SU-DHL-6 (cell line): ENCODE measurements around the gene IGF1.

Experiments used
- H2AFZ ChIP-seq: fragments of 200-600 bp; sonication (generic); 2 replicates; pipeline ENCODE4 v1.6.1; 2014; ENCODE audit warnings: low read depth, mild to moderate bottlenecking, moderate library complexity, mixed read lengths, antibody characterized with exemption, low read length; ENCODE audit not compliant: severe bottlenecking
- H3F3A ChIP-seq: fragments of 200-600 bp; shearing (Covaris generic); 2 replicates; pipeline ENCODE4 v1.6.0; 2016; ENCODE audit warnings: antibody characterized with exemption, mild to moderate bottlenecking; ENCODE audit not compliant: insufficient read depth
- H3K27ac ChIP-seq: fragments of 200-600 bp; sonication (generic); 2 replicates; pipeline ENCODE4 v1.5.1; 2016; ENCODE audit warnings: low read depth, mild to moderate bottlenecking, low read length, moderate library complexity, mixed read lengths
- H3K27me3 ChIP-seq: fragments of 200-600 bp; sonication (generic), shearing (Covaris generic); 2 replicates; pipeline ENCODE4 v1.6.0; 2014; ENCODE audit warnings: mild to moderate bottlenecking, low read length
- H3K36me3 ChIP-seq: fragments of 200-600 bp; sonication (generic); 2 replicates; pipeline ENCODE4 v1.6.1; 2014; ENCODE audit warnings: mild to moderate bottlenecking, low read length, mixed read lengths
- H3K4me2 ChIP-seq: fragments of 300-600, 200-600 bp; shearing (Covaris generic), sonication (generic); 2 replicates; pipeline ENCODE4 v1.6.0; 2014; ENCODE audit warnings: low read length, low read depth, mild to moderate bottlenecking; ENCODE audit not compliant: poor library complexity, severe bottlenecking
- H3K4me3 ChIP-seq: fragments of 200-600 bp; sonication (generic); 2 replicates; pipeline ENCODE4 v1.5.1; 2014; ENCODE audit warnings: antibody characterized with exemption, low read length, mild to moderate bottlenecking, mixed read lengths; ENCODE audit not compliant: insufficient read depth, poor library complexity, severe bottlenecking
- H3K79me2 ChIP-seq: fragments of 200-600 bp; sonication (generic); 2 replicates; pipeline ENCODE4 v1.6.1; 2014; ENCODE audit warnings: mild to moderate bottlenecking, low read length, moderate library complexity; ENCODE audit not compliant: insufficient read depth
- H3K9ac ChIP-seq: fragments of 200-600 bp; sonication (generic); 2 replicates; pipeline ENCODE4 v1.7.0; 2014; ENCODE audit warnings: mild to moderate bottlenecking, low read length
- H3K9me2 ChIP-seq: fragments of 200-600 bp; sonication (generic); replicated peaks from 2 replicates; pipeline ENCODE4 v1.6.1; 2014; ENCODE audit warnings: low read length; ENCODE audit not compliant: insufficient read depth
- H3K9me3 ChIP-seq: fragments of 200-600 bp; sonication (generic); 2 replicates; pipeline ENCODE4 v1.6.1; 2014; ENCODE audit warnings: low read length, mixed read lengths; ENCODE audit not compliant: insufficient read depth
- H4K20me1 ChIP-seq: fragments of 200-600 bp; sonication (generic); 2 replicates; pipeline ENCODE4 v1.6.1; 2014; ENCODE audit warnings: low read depth, mild to moderate bottlenecking, antibody characterized with exemption, low read length, moderate library complexity, mixed read lengths
- CTCF ChIP-seq: fragments of 200-600 bp; sonication (generic); IDR thresholded peaks from one replicate; pipeline ENCODE4 v1.5.1; 2017; ENCODE audit warnings: antibody characterized with exemption, mild to moderate bottlenecking, low read length, moderate library complexity; ENCODE audit not compliant: insufficient read depth, poor library complexity, severe bottlenecking
- EZH2phosphoT487 ChIP-seq: fragments of 200-600 bp; sonication (generic), shearing (Covaris generic); conservative IDR thresholded peaks from 2 replicates; pipeline ENCODE4 v1.6.1; 2018; ENCODE audit warnings: mild to moderate bottlenecking, antibody characterized with exemption, low read length, moderate library complexity, mixed read lengths

IGF1 gene

DNA sequence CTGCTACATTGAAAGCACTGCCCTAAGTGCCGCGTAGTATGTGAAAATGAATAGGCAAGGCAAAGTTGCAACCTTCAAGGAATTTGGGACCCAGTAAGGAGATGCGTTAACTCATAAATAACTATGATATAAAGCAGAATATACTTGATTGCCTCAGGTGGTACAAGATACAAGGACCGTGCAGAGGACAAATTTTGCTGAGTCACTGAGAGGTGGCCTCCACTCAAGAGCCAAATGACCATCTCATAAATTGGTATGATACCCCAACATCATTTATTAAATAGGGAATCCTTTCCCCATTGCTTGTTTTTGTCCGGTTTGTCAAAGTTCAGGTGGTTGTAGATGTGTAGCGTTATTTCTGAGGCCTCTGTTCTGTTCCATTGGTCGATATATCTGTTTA lies 35.7 kb downstream of the IGF1 start:
- no peak for TF ChIP-seq EZH2phosphoT487
- no peak for TF ChIP-seq CTCF
- H3K9me3 ChIP-seq: no peaks in the 10 kb centered on the region
- no peaks in the 10 kb centered on the region for H3K9me2 ChIP-seq
- no peak overlapping the region for H3K9ac ChIP-seq
- H3K4me3 ChIP-seq: no peak overlapping the region
- no peak overlapping the region for H3K4me2 ChIP-seq
- no peaks in the 10 kb centered on the region for H3K79me2 ChIP-seq
- H3K27ac ChIP-seq: no peak overlapping the region
- H4K20me1 ChIP-seq: no peaks in the 10 kb centered on the region
- no peaks in the 10 kb centered on the region for H3K27me3 ChIP-seq
- H3F3A ChIP-seq: no peaks in the 10 kb centered on the region
- no peak overlapping the region for H2AFZ ChIP-seq
- H3K36me3 ChIP-seq: no peaks in the 10 kb centered on the region

GRCh38 chr12:102444093-102444492 lies 36.3 kb downstream of the IGF1 start:
- H2AFZ ChIP-seq: no peak overlapping the region
- H3K4me2 ChIP-seq: no peak overlapping the region
- no peaks in the 10 kb centered on the region for H3K79me2 ChIP-seq
- TF ChIP-seq EZH2phosphoT487: no peak
- TF ChIP-seq CTCF: no peak
- H4K20me1 ChIP-seq: no peaks in the 10 kb centered on the region
- no peak overlapping the region for H3K27ac ChIP-seq
- H3K4me3 ChIP-seq: no peak overlapping the region
- no peak overlapping the region for H3K9ac ChIP-seq
- H3K27me3 ChIP-seq: no peaks in the 10 kb centered on the region
- H3K9me3 ChIP-seq: no peaks in the 10 kb centered on the region
- H3K9me2 ChIP-seq: no peaks in the 10 kb centered on the region
- no peaks in the 10 kb centered on the region for H3K36me3 ChIP-seq
- no peaks in the 10 kb centered on the region for H3F3A ChIP-seq

- H3K9me2 ChIP-seq: no peaks in the 10 kb centered on the region
- H3F3A ChIP-seq: no peaks in the 10 kb centered on the region
- H3K9ac ChIP-seq: no peak overlapping the region
- H3K27me3 ChIP-seq: no peaks in the 10 kb centered on the region
- H3K4me3 ChIP-seq: no peak overlapping the region
- no peaks in the 10 kb centered on the region for H3K79me2 ChIP-seq
- no peak overlapping the region for H3K27ac ChIP-seq
- TF ChIP-seq CTCF: no peak
- no peak for TF ChIP-seq EZH2phosphoT487
- H3K9me3 ChIP-seq: no peaks in the 10 kb centered on the region
- H3K36me3 ChIP-seq: no peaks in the 10 kb centered on the region
- no peaks in the 10 kb centered on the region for H4K20me1 ChIP-seq
- no peak overlapping the region for H2AFZ ChIP-seq
- H3K4me2 ChIP-seq: no peak overlapping the region
Observed at GRCh38 chr12:102441077-102441596, 39.2 kb downstream of the IGF1 start.
